GM19468 (cell line): Measurements from ENCODE around the gene TNFAIP2.

ENCODE experiments used
- ATAC-seq: cut with Tn5 transposase; IDR thresholded peaks from one replicate; pipeline ENCODE4 v1.9.1; 2021; ENCODE audit warnings: mild to moderate bottlenecking, moderate library complexity, moderate number of reproducible peaks; ENCODE audit not compliant: unreplicated experiment; ENCODE audit errors: extremely low read depth

TNFAIP2 gene

GRCh38 chr14:103122947-103123633, at the start of gene TNFAIP2:
Gene TNFAIP2 (plus strand): TSS chr14:103123461. CDS start chr14:103126458, 2,997 bp downstream.
- ATAC-seq: no peak

GRCh38 chr14:103073876-103074728, 49.2 kb upstream of the TNFAIP2 start:
- ATAC-seq: no peak

GRCh38 chr14:103074729-103075367, 48.4 kb upstream of the TNFAIP2 start:
- ATAC-seq: no peak

- no peak for ATAC-seq
Observed at GRCh38 chr14:103078420-103078749, 44.9 kb upstream of the TNFAIP2 start.

GRCh38 chr14:103078860-103079587, 44.2 kb upstream of the TNFAIP2 start:
- no peak for ATAC-seq

- ATAC-seq: no peak
Observed at GRCh38 chr14:103081951-103082350, 41.3 kb upstream of the TNFAIP2 start.

GRCh38 chr14:103084021-103084919, 39.0 kb upstream of the TNFAIP2 start, which contains the start of gene LBHD2:
Gene LBHD2 (plus strand): TSS chr14:103084210. CDS start chr14:103086013, 1,803 bp downstream.
- ATAC-seq: no peak

GRCh38 chr14:103085106-103086091, 37.9 kb upstream of the TNFAIP2 start:
- no peak for ATAC-seq

GRCh38 chr14:103086771-103087342, 36.4 kb upstream of the TNFAIP2 start:
- no peak for ATAC-seq

- no peak for ATAC-seq
Observed at GRCh38 chr14:103087343-103087835, 35.9 kb upstream of the TNFAIP2 start.

GRCh38 chr14:103088921-103089320, 34.3 kb upstream of the TNFAIP2 start:
- ATAC-seq: no peak

GRCh38 chr14:103089386-103090335, 33.6 kb upstream of the TNFAIP2 start:
- ATAC-seq: no peak

GRCh38 chr14:103090481-103091020, 32.7 kb upstream of the TNFAIP2 start:
- ATAC-seq: no peak

GRCh38 chr14:103091041-103091882, 32.0 kb upstream of the TNFAIP2 start:
- peak; percentile 24 for ATAC-seq

GRCh38 chr14:103091883-103092222, 31.4 kb upstream of the TNFAIP2 start:
- ATAC-seq: no peak
